ENCODE data around the gene SALL3. TPM values are rescaled to one million over a fixed set of nuclear protein-coding genes. Genes with fewer than 3 reads are reported as not detected.

Gene SALL3
- total RNA-seq, 1 donor from 2014 or later, result not detected

GRCh38 chr18:78980279-78980771 lies 707 bp downstream of the SALL3 start:
- intact Hi-C loops (cut with micrococcal nuclease), result no loop called here

- intact Hi-C loops (cut with micrococcal nuclease), result no loop called here
Observed at GRCh38 chr18:78980777-78981380, 1.3 kb downstream of the SALL3 start.

GRCh38 chr18:78981394-78981831 lies 1.8 kb downstream of the SALL3 start:
- intact Hi-C loops (cut with micrococcal nuclease), result no loop called here

GRCh38 chr18:78981989-78982620 lies 2.5 kb downstream of the SALL3 start:
- intact Hi-C loops (cut with micrococcal nuclease), result no loop called here

GRCh38 chr18:78983512-78983911 lies 3.9 kb downstream of the SALL3 start:
- intact Hi-C loops (cut with micrococcal nuclease), result no loop called here

- intact Hi-C loops (cut with micrococcal nuclease), result loop anchor here (1.0 to 5.0 kb wide), 2 partner anchors 82 to 261 kb away; partner anchors contain the start of gene ATP9B
Observed at GRCh38 chr18:78984941-78985784, 5.5 kb downstream of the SALL3 start.

GRCh38 chr18:78986018-78986481 lies 6.4 kb downstream of the SALL3 start:
- intact Hi-C loops (cut with micrococcal nuclease), result loop anchor here (1.0 to 5.0 kb wide), 2 partner anchors 81 to 111 kb away; partner anchors contain the start of gene ATP9B

- intact Hi-C loops (cut with micrococcal nuclease), result no loop called here
Observed at GRCh38 chr18:78991446-78991845, 11.8 kb downstream of the SALL3 start.

- intact Hi-C loops (cut with micrococcal nuclease), result no loop called here
Observed at GRCh38 chr18:78992041-78993011, 12.7 kb downstream of the SALL3 start.

- intact Hi-C loops (cut with micrococcal nuclease), result no loop called here
Observed at GRCh38 chr18:78993014-78993926, 13.7 kb downstream of the SALL3 start.

- intact Hi-C loops (cut with micrococcal nuclease), result no loop called here
Observed at GRCh38 chr18:78994000-78994399, 14.4 kb downstream of the SALL3 start.

- intact Hi-C loops (cut with micrococcal nuclease), result no loop called here
Observed at GRCh38 chr18:78994531-78994930, 14.9 kb downstream of the SALL3 start.

GRCh38 chr18:78994977-78995582 lies 15.5 kb downstream of the SALL3 start:
- intact Hi-C loops (cut with micrococcal nuclease), result no loop called here

- intact Hi-C loops (cut with micrococcal nuclease), result no loop called here
Observed at GRCh38 chr18:78995740-78996395, 16.2 kb downstream of the SALL3 start.

- intact Hi-C loops (cut with micrococcal nuclease), result no loop called here
Observed at GRCh38 chr18:78996741-78997490, 17.3 kb downstream of the SALL3 start.

- intact Hi-C loops (cut with micrococcal nuclease), result no loop called here
Observed at GRCh38 chr18:78998371-78999071, 18.9 kb downstream of the SALL3 start.

- intact Hi-C loops (cut with micrococcal nuclease), result loop anchor here (2.0 kb wide), 1 partner anchor 45 kb away; no protein-coding TSS in a partner anchor
Observed at GRCh38 chr18:78999939-79000338, 20.3 kb downstream of the SALL3 start.
